ENCODE results near the gene LSM3.

The LSM3 gene

DNA sequence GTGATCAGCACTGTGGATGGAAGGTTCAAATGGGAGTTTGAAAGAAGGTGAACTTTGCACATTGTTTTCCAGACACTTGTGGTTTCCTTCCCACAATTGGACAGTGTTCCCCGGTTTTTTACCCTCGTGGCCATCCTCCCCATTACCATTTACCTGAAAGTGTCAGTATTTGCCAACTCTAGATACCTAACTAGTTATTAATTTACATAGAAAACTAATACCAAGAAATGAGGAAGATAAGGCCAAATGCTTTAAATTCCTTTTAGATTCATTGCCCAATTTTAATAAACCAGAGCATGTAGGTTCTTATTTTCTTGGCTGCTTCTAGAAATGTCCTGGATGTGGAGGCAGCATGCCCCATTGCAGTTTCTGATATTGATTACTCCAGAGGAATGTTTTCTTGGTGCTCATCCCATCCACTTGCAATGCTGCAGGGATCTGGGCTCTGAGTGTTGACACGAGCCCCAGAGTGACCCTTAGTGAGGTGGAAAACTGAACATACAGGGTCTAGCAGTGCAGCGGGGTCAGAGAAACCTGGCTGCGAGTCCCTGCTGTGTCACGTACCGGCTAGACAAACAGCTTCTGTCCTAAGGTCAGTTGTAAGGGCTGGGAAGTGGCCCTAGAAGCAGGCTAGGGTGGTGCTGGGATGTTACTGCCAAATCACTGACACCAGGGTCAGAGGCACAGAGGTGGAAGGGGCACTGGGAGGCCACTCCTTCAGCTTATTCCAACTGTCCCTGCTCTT is 23.5 kb downstream of the LSM3 start:
- no peak for TF ChIP-seq EZH2 (IDR thresholded peaks at IDR 0.05; ENCODE audit: borderline replicate concordance, low read length)
- TF ChIP-seq, protein P1, sequence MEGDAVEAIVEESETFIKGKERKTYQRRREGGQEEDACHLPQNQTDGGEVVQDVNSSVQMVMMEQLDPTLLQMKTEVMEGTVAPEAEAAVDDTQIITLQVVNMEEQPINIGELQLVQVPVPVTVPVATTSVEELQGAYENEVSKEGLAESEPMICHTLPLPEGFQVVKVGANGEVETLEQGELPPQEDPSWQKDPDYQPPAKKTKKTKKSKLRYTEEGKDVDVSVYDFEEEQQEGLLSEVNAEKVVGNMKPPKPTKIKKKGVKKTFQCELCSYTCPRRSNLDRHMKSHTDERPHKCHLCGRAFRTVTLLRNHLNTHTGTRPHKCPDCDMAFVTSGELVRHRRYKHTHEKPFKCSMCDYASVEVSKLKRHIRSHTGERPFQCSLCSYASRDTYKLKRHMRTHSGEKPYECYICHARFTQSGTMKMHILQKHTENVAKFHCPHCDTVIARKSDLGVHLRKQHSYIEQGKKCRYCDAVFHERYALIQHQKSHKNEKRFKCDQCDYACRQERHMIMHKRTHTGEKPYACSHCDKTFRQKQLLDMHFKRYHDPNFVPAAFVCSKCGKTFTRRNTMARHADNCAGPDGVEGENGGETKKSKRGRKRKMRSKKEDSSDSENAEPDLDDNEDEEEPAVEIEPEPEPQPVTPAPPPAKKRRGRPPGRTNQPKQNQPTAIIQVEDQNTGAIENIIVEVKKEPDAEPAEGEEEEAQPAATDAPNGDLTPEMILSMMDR (IDR thresholded peaks at IDR 0.05; ENCODE audit: low read length): no peak
- Histone ChIP-seq H3K27ac (ENCODE audit: low read depth, low read length, poor library complexity, severe bottlenecking) (no peak overlapping the region), H3K4me2 (ENCODE audit: low read length) (no peak overlapping the region)

DNA sequence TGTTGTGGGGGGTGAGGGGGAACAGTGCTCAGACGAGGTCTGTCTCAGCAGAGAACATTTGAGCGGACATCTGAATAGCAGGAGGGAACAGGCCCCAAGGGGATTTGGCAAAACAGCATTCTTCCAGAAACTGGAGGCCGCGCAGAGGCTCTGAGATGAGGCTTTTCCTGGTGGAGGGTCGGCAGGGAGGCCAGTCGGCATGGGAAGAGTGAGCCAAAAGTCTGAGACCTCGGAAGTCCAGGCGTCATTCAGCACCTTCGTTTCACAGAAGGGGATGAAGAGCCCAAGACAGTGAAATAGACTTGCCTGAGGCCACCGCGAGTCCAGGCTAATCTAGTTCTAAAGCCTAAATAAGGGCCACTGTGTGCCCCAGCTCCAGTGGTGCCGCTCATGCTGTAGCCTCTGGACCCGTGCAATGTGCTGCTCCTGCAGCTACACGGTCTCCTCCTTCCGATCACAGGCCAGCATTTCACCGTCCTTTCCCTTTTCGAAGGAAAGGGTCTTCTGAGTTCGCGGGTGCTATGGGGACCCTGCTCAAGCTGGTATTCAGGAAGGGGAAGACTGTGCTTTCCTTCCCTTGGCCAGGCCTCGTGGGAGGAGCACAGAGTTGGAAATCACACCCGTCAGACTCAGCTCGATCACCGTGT is 24.4 kb downstream of the LSM3 start:
- no peak overlapping the region for H3K27ac ChIP-seq (ENCODE audit: low read depth, low read length, poor library complexity, severe bottlenecking)

More for the DNA sequence above, 23.5 kb downstream of the LSM3 start:
- Histone ChIP-seq H3K4me1 (ENCODE audit: insufficient read depth, low read length, severe bottlenecking) (no peaks in the 10 kb centered on the region), H3K27me3 (ENCODE audit: insufficient read depth, low read length) (no peaks in the 10 kb centered on the region), H4K20me1 (ENCODE audit: insufficient read depth, low read length) (no peaks in the 10 kb centered on the region), H3K79me2 (ENCODE audit: insufficient read depth, low read length) (no peaks in the 10 kb centered on the region), H3F3A (ENCODE audit: insufficient read depth, low read length) (no peaks in the 10 kb centered on the region), H3K9me3 (ENCODE audit: low read length) (no peaks in the 10 kb centered on the region), H2AFZ (ENCODE audit: low read length) (no peak overlapping the region), H3K4me3 (ENCODE audit: low read depth, low read length, poor library complexity, severe bottlenecking) (no peak overlapping the region), H3K9ac (ENCODE audit: low read length) (no peak overlapping the region), H3K36me3 (ENCODE audit: insufficient read depth, low read length) (peaks cover 24% of the 10 kb centered on the region), H3K9me2 (ENCODE audit: low read depth, low read length) (no peaks in the 10 kb centered on the region)

DNA sequence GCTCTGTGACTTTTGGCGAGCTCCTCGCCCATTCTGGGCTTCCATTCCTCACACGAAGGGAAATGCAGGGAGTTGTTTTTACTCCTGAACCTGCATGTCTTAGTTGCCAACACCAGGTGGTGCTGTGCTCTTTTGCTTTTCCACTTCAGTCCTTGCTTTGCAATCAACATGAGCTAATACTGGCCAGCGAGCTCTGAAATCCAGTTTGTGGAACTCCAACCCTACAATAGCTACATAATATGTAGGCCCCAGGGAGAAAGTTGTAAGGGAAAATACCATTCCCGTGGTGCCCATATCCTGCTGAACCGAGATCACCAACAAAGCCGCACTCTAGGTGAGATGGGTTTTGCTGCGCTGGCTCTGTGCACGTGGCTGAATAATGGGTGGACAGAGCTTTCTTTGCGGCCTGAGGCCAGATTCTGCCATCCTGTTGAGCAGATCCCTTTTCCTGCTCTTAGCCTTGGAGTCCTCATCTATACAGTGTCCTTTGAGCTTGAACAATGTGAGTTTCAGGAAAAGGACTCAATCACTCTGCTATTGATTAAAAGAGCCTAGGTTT is 25.0 kb downstream of the LSM3 start:
- Histone ChIP-seq H2AFZ (ENCODE audit: low read length) (no peak overlapping the region), H3K4me2 (ENCODE audit: low read length) (no peak overlapping the region)

More for the DNA sequence above, 24.4 kb downstream of the LSM3 start:
- Histone ChIP-seq H3K9ac (ENCODE audit: low read length) (no peak overlapping the region), H3K79me2 (ENCODE audit: insufficient read depth, low read length) (no peaks in the 10 kb centered on the region), H3K9me2 (ENCODE audit: low read depth, low read length) (no peaks in the 10 kb centered on the region), H4K20me1 (ENCODE audit: insufficient read depth, low read length) (no peaks in the 10 kb centered on the region), H3K4me1 (ENCODE audit: insufficient read depth, low read length, severe bottlenecking) (no peaks in the 10 kb centered on the region), H3K4me3 (ENCODE audit: low read depth, low read length, poor library complexity, severe bottlenecking) (no peak overlapping the region), H3F3A (ENCODE audit: insufficient read depth, low read length) (no peaks in the 10 kb centered on the region), H2AFZ (ENCODE audit: low read length) (no peak overlapping the region), H3K36me3 (ENCODE audit: insufficient read depth, low read length) (peaks cover 15% of the 10 kb centered on the region), H3K4me2 (ENCODE audit: low read length) (no peak overlapping the region), H3K9me3 (ENCODE audit: low read length) (no peaks in the 10 kb centered on the region), H3K27me3 (ENCODE audit: insufficient read depth, low read length) (no peaks in the 10 kb centered on the region)
- no peak for TF ChIP-seq EZH2 (IDR thresholded peaks at IDR 0.05; ENCODE audit: borderline replicate concordance, low read length)
- TF ChIP-seq, protein P1 (IDR thresholded peaks at IDR 0.05; ENCODE audit: low read length): no peak

More for the DNA sequence above, 25.0 kb downstream of the LSM3 start:
- no peaks in the 10 kb centered on the region for H3K79me2 ChIP-seq (ENCODE audit: insufficient read depth, low read length)
- TF ChIP-seq, protein P1 (IDR thresholded peaks at IDR 0.05; ENCODE audit: low read length): peak; percentile 78
- TF ChIP-seq EZH2 (IDR thresholded peaks at IDR 0.05; ENCODE audit: borderline replicate concordance, low read length): no peak
- no peak overlapping the region for H3K27ac ChIP-seq (ENCODE audit: low read depth, low read length, poor library complexity, severe bottlenecking)
- no peaks in the 10 kb centered on the region for H3K27me3 ChIP-seq (ENCODE audit: insufficient read depth, low read length)
- H4K20me1 ChIP-seq (ENCODE audit: insufficient read depth, low read length): no peaks in the 10 kb centered on the region
- H3K36me3 ChIP-seq (ENCODE audit: insufficient read depth, low read length): peaks cover 9% of the 10 kb centered on the region
- H3K9ac ChIP-seq (ENCODE audit: low read length): no peak overlapping the region
- no peaks in the 10 kb centered on the region for H3K9me2 ChIP-seq (ENCODE audit: low read depth, low read length)
- H3K4me3 ChIP-seq (ENCODE audit: low read depth, low read length, poor library complexity, severe bottlenecking): no peak overlapping the region
- H3F3A ChIP-seq (ENCODE audit: insufficient read depth, low read length): no peaks in the 10 kb centered on the region
- no peaks in the 10 kb centered on the region for H3K9me3 ChIP-seq (ENCODE audit: low read length)
- no peaks in the 10 kb centered on the region for H3K4me1 ChIP-seq (ENCODE audit: insufficient read depth, low read length, severe bottlenecking)

Data from OCI-LY1 (cell line).